HG02943 (cell line): Measurements from ENCODE around the gene JPH2.
A peak's percentile ranks its signal among the peaks of the same experiment; 100 is the strongest.

Source experiments
- ATAC-seq: cut with Tn5 transposase; IDR thresholded peaks from one replicate; pipeline ENCODE4 v1.9.1; 2021; ENCODE audit warnings: mild to moderate bottlenecking, low read depth, moderate library complexity; ENCODE audit not compliant: unreplicated experiment

The JPH2 gene

DNA sequence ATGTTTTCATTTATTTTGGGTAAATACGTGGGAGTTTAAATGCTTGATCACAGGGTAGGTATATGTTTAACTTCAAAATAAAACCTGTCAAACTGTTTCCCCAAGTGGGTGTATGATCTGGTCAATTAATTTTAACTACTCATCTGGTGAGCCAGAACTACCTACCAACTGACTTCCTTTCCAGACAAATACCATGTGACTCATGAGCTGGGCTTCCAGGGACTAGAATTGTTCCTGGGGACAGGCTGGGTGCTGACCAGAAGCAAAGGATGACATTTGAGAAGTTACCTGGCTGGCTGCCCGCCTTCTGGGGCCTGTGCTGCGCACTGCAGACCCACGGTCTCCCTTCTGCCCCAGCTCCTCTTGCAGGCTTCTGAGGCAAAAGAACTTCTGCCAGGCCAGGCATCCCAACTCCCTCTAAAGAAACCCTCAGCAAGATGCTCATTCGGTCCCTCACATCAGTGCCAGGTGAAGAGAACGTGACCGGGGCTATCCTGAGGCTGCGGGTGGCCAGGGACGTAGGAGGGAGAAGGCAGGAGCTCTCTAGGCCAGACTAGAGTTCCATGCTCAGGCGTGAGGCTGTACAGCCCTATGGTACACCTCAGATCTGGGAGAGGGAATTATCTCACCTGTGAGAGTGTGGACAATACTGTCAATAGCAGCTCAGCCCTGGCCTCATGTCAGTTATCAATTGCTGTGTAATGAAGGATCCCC lies 103.6 kb downstream of the JPH2 start:
- ATAC-seq = no peak

DNA sequence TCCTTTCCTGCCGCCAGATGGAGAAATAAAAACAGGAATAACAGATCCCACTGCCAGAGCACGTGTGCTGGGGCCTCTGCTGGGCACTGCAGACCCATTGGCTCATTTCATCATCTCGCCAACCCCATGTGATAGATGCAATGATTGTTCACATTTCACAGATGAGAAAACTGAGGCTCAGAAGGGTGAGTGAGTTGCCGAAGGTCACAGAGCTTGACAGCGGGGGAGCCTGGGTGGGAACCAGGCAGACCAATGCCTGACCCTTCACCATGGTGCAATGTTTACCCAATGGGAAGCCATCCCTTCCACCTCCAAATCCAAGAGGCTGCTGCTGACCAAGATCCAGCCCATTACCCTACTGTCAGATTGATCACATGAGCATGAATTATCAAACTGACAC lies 105.1 kb downstream of the JPH2 start:
- ATAC-seq = no peak

DNA sequence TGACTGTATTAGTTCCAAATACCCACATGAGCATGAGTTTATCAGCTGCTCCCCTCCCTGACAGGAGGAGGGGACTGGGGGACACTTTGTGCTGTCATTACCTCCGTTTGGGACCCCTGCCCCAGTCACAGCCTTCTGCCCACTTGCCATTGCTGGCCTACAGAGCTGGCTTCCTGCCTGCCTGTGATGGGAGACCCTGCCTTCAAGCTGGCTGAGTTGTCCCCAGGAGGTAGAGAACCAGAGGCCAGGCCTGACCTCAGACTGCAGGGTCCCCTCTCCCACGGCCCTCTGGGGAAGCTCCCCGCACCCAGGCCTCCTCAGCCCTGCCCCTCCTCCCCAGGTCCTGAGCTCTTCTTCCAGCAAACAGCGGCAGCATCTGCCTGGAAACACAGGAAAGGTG lies 105.5 kb downstream of the JPH2 start:
- ATAC-seq = no peak

DNA sequence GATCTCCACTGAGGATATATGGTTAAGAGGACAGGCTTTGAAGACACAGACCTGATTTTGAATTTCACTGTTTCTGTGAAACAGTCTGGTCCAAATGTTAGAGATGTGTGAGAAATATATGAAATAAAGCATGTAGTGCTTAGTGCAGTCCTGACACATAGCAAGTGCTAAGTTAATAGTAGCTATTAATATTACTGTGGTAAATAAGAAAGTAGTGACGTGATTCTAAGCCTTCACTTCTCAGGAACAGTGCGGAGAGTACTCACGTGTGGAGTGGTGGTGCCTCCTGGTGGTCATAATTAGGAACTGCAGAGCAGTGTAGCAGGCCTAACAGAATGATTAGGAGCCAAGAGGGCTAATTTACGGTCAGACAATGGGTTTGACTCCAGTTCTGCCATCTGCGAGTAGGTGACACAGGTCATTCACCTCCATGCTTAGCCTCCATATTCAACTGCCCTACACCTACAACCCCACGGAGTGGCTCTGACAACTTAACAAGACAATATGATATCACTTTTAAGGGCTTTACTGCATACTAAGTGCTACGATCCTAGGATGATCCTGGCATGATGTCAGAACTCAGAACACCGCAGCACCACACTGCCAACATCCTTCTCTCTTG lies 106.2 kb downstream of the JPH2 start:
- ATAC-seq = peak; percentile 81

DNA sequence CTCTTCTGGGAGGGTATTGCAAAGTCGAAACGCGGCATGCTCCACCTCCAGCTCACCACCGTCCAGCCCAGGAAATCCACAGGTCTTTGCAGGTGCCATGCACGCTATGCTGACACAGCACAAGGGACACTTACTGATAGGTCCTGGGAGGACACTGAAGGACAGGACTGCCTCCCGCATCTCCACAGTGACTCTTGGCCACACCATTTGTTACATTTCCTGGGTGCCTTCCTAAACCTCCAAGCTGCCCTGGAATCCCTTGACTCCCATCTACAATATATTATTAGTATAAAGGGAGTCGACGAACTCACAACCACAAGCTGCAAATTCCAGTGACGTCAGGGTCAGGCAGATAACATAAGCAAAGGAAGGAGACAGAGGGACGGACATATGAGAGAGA lies 106.9 kb downstream of the JPH2 start:
- ATAC-seq = no peak

DNA sequence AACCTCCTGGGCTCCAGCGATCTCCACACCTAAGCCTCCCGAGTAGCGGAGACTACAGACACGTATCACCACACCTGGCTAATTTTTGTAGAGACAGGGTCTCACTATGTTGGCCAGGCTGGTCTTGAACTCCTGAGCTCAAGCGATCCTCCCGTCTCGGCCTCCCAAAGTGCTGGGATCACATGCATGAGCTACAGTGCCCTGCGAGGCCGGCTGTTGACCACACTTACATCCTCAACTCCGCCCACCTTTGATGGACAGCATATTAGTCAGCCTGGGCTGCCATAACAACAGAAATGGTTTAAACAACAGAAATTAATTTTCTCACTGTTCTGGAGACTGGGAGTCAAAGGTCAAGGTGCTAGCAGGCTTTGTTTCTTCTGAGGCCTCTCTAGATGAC lies 107.7 kb downstream of the JPH2 start:
- ATAC-seq = no peak

DNA sequence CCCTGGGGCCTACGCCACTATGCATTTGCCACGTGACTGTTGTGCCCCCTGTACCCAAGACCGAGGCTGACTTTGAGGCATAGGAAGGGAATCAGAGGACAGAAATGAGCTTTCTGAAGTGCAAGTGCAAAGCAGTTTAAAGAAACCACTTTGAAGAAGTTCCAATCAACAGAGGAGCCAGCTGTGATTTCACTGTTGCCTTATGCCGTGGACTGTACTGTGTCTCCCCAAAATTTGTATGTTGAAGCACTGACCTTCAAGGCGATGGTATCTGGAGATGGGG lies 111.1 kb downstream of the JPH2 start:
- no peak for ATAC-seq

DNA sequence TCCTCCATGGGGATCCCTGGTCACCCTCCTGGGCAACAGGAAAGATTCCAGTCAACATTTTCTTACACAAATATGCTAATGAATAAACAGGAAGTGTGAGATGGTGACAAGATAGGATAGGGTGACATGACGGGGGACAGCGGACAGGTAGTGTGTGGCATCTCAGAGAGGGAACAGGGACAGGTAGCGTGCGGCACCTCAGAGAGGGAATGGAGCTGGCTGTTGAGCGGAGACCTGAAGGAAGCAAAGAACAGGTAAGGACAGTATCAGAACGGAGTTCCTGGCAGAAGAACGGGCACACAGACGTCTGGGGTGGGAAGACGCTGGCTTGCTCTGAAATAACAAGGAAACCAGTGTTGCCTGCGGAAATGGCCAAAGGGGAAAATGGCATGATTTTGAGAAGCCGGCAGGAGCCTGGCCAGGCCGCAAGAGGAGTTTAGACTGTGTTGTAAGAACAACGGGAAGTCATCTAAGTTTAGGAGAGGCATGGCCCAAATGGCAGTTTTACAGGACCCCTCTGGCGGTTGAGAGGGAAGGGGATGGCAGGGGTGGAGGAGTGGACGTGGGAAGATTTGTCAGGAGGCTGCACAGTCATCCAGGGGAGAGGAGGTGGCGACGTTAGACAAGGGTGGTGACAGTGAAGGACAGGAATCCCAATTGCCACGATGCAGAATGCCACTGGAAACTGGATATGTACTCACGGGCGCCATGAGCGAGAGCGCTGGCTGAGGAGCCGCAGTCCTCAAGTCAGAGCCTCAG lies 111.6 kb downstream of the JPH2 start:
- ATAC-seq = no peak

DNA sequence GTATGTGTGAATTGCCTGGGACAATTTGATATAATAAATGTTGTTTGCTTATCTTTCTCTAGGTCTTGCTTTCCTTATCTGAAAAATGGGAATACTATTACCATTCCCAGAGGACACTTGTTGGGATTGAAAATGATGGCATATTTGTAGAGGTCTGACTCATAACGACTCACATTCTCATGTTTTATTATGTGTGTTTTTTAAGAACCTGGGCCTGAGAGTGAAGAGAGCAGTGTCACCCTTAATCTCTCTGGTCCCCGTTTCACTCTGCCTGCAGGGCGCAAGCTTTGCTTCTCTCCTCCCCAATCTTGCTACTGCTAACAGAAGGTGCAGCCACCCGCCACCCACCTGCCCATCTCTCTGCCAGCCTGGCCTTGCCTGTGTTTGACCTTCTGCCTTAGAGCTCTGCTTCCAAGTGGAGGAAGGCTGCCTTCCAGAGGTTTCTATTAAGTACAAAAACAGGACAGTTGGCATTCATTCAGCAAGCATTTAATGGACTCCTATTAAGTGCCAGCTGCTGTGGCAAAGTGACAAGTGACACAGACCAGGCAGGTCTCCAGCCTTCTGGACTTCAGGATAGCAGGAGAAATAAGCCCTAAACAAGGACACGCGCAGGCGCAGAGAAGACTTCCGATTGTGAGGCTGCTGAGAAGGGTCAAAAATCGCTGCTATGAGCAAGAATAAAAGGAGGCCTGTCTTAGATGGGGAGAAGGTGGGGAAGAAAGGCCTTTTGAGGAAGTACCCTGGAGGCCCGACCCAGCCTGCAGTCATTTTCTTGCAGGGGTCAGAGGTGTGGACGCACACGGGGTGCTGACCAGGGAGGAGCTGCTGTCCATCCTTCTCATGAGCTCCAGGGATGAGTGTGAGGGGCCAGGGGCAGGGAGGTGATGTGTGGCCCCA lies 112.5 kb downstream of the JPH2 start:
- ATAC-seq = no peak

DNA sequence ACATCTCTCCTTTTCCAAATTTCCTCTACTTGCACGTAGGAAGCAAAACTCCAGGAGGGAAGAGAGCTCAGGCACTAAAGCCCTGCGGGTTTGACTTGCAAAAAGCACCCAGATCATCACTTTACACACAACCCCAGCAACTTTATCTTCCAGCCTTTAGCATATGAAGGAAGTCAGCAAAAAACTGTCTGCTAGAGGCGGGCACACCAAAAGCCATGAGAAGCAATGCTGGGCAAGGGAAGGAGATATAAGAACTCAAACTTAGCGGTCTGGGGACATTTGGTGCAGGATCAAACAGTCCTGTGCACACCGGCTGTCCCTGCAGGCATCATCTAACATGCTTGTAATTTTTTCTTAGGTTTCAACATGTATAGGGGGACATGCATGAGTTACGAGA lies 113.3 kb downstream of the JPH2 start:
- no peak for ATAC-seq

DNA sequence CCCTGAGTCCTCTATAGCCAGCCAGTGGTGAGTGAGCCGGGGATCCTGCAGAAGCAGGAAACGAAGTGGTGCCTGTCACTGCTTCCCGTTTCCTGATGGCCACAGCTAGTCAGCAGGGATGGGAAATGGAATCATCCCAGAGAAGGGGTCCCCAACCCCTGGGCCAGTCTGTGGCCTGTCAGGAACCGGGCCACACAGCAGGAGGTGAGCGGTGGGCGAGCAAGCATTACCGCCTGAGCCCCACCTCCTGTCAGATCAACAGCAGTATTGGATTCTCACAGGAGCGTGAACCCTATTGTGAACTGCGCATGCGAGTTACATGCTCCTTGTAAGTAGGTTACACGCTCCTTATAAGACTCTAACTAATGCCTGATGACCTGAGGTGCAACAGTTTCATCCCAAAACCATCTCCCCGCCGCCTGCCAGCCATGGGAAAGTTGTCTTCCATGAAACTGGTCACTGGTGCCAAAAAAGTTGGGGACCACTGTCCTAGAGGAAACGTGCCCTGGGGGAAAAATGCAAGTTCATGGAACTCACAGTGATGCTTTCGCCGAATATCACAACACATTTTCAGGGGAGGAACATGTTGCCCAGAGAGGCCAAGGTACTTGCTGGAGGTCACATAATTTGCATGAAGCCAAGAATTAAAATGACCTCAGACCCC lies 113.8 kb downstream of the JPH2 start:
- no peak for ATAC-seq

DNA sequence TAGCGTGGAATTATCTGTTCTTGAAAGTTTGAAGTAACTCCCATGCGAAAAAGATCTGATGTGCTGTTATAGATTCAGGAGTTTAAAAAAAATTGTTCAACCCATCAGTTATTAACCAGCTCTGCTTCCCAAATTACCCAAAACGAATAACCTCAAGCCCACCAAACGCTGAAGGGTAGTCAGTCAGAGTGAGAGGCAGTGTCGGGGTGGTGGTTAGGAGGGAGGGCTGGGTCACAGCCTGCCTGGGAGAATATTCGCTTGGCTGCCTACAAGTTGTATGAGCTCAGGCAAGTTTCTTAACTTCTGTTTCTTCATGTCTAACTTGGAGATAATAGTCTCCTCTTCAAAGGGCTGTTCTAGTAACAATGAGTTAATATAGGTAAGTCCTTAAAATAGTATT lies 114.6 kb downstream of the JPH2 start:
- no peak for ATAC-seq

DNA sequence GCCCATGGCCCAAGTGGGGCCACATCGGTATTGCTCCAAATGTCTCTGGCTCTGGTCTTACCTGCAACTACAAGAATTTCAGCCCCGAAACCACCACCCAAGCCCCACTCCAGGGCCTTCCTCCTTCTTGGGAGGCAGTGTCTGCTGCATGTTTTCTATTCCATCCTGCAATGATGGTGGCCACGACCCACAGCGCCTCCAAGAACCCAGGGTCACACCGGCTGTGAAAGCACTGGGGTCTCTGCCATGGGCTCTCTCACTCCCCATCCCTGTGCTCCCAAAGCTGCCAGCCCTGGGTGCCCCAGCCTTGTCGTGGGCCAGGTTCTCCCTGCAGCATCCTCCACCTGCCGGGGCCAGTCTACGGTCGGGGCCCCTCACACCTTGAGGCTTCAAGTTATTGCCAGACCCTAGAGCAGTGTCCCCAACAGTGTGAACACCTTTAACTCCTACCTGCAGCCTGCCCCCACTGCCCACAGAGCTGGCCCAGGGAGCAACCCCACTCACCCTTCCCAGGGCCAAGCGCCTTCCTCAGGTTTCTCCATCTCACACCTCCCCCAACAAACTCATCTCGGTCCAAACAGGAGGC lies 115.4 kb downstream of the JPH2 start:
- ATAC-seq = no peak

DNA sequence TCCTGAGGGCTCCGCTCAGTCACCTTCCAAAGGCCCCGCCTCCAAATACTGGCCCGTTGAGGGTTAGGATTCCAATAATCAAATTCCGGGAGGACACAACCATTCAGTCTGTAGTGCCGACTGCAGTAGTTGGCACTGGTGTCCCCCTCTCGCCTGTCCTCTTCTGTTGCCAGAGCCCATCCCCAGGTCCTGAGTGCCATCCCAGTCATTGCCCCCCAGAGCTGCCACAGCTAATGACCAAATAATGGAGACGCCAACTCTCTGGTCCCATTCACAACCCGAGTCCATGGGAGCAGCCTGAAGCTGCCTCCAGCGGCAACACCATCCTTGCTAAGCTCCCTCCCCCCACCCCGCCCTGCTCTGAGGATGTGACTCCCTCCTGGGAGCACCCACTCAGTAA lies 115.9 kb downstream of the JPH2 start:
- no peak for ATAC-seq

DNA sequence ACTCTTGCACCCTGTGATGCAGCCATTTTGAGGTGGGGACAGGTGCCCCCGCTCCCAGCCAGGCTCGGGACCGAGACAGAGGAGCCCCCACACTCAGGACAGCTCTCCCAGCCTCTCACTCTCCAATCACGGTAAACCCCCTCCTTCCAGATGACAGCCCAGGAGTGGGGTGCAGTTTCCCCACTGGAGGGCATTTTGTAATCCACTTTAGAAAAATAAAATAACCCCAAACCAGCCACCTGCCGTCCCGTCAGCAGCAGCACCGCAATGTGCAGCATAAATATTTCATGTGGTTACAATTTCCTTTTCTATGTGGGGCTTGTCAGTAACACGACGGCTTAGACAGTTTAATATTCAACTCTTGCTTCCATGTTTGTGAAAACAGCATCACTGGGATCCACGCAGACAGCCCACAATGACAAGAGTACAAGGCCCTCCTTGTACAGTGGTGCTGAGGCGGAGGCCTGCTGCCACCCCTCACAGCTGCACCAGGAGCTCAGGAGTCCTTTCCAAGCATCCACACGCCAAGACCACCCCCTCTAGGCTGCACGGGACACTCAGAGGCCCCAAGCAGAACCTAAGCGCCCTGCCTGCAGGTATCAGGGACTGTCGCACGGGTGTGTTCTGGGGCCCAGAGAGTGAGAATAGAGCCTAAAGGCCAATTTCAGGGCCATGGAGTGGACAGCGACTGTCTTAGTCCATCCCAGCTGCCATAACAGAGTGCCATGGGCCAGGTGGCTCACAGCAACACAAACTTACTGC lies 116.7 kb downstream of the JPH2 start:
- ATAC-seq = no peak

DNA sequence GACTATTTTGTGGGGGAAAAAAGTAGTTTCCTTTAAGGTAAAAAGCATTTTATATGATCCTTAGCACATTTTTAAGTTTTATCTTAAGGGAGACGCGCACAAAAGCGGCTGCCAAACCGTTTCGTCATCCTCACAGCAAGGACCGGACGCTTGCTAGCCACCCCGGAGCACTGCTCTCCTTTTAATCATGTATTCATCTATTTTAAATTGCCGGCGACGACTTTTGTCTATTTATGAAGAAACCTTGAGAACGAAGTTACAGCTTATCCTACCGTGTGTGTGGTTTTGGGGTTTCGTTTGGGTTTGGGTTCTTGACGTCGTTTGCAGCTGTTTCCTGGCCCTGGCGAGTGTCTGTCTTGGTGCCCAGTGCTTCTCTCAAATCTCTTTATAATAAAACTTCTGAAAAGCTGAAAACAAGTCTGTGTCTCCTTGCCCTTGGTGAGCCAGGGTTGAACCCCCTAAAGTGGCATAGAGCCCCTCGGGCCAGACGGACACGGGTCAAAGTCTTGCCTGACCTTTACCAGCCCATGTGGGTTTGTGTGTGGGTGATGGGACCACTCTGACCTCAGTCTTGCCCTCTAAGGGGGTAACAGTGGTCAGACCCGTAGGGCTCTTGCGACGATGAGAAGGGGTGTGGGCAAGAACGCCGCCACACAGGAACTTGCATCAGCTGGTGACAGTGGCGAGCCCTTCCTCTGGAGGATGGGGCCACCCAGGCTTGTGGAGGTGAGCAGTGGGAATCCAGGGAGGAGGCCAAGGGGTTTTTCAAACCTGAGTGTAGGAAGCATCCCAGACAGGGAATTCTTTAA lies 117.6 kb downstream of the JPH2 start:
- peak; percentile 54 for ATAC-seq

DNA sequence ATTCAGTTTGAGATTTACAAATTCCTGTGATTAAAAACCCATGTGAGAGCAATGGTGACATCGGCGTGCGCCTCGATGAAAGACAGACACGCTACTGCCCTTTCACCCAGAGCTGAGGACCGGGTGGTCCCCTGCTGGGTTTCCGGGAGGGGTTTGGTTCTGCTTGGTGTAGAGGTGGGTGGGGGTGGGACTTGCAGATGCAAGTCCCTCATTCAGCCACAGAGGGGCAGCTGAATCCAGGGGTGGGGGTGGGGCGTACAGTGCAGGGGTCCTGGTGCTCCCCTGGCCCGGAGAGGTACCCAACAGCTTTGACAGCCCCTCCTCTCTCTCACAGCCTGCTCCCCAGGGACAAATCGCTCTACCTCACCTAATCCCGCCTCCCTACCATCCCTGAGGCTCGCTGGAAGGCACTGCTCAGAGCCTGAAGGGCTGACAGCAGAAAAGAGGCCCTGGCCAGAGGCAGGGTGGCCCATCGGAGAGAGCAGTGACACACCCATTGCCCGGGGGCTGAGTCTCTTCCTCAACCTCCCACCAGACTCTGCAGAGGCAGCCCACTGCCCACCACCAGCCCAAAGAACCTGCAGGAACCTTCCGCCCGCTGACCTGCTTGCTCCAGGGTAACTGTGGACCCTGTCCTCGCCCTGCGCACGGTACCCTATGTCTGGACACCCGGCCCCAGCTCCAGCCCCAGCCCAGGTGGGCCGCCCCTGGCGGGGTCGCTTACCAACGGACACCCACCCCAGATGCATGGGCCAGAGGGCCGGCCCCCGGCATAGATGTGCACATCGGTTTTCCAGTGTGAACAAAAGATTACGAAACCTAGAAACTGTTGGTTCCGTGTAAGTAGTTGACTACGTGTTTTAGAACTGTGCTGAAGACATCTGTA lies 118.4 kb downstream of the JPH2 start:
- no peak for ATAC-seq

DNA sequence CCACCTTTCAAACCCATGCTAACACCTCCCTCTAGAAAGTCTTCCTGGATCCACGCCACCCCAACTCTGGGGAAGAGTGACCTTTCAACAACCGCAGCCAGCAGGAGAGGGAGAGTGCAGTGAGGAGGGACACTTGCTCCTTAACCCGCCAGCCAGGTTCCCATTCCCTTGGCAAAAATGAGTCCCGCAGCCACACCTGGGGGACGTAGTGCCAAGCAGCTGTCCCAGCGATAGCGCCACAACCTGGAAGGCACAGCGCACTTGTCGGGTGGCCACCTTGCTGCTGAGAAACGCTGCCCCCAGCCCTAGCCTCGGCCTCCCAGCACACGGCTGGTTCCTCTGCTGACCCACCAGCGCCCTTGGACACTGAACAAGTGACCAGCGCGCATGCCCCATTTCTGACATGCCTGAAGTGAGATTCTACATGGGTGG lies 119.3 kb downstream of the JPH2 start:
- no peak for ATAC-seq
